Karpas-422 (cell line): ENCODE results near the gene TFRC. TPM values are rescaled to one million over a fixed set of nuclear protein-coding genes. Genes with fewer than 3 reads are reported as not detected.
"Not testable (repeated sequence)": the region's sequence is repeated elsewhere in the genome, so short reads cannot be mapped to it uniquely, and the experiment has no call there.

Experiments
- DNase-seq: peaks from one replicate; pipeline ENCODE4 v3.0.0-alpha.2; 2015
- H2AFZ ChIP-seq: fragments of 200-600 bp; sonication (generic); 2 replicates; pipeline ENCODE4 v1.6.1; 2014; ENCODE audit warnings: antibody characterized with exemption, low read length, mixed read lengths
- H3K27ac ChIP-seq: fragments of 200-600 bp; sonication (generic); 2 replicates; pipeline ENCODE4 v1.5.1; 2014; ENCODE audit warnings: mild to moderate bottlenecking, low read length, moderate library complexity
- H3K27me3 ChIP-seq: fragments of 200-600 bp; sonication (generic); 2 replicates; pipeline ENCODE4 v1.6.1; 2014; ENCODE audit warnings: low read length, mixed read lengths
- H3K36me3 ChIP-seq: fragments of 200-600 bp; sonication (generic); 2 replicates; pipeline ENCODE4 v1.6.1; 2014; ENCODE audit warnings: low read length, mixed read lengths; ENCODE audit not compliant: insufficient read depth
- H3K4me1 ChIP-seq: fragments of 200-600 bp; sonication (generic); 2 replicates; pipeline ENCODE4 v1.6.1; 2014; ENCODE audit warnings: mild to moderate bottlenecking, low read length, mixed read lengths
- H3K4me2 ChIP-seq: fragments of 200-600 bp; sonication (generic); 2 replicates; pipeline ENCODE4 v1.6.1; 2014; ENCODE audit warnings: low read length, low read depth, mild to moderate bottlenecking; ENCODE audit not compliant: poor library complexity, severe bottlenecking
- H3K4me3 ChIP-seq: fragments of 200-600 bp; sonication (generic); 2 replicates; pipeline ENCODE4 v1.5.1; 2014; ENCODE audit warnings: mild to moderate bottlenecking, antibody characterized with exemption, low read length, mixed read lengths
- H3K79me2 ChIP-seq: fragments of 200-600 bp; sonication (generic); 2 replicates; pipeline ENCODE4 v1.6.1; 2014; ENCODE audit warnings: mild to moderate bottlenecking, low read length, mixed read lengths
- H3K9ac ChIP-seq: fragments of 200-600 bp; sonication (generic); 2 replicates; pipeline ENCODE4 v1.6.0; 2014; ENCODE audit warnings: low read length
- H3K9me2 ChIP-seq: fragments of 200-600 bp; sonication (generic), shearing (Covaris generic); replicated peaks from 2 replicates; pipeline ENCODE4 v1.6.0; 2014; ENCODE audit warnings: mild to moderate bottlenecking, low read length, moderate library complexity; ENCODE audit not compliant: insufficient read depth
- H3K9me3 ChIP-seq: fragments of 300-700, 200-600 bp; sonication (generic); 2 replicates; pipeline ENCODE4 v1.6.1; 2014; ENCODE audit warnings: low read length, mixed read lengths
- H4K20me1 ChIP-seq: fragments of 200-600 bp; sonication (generic); 2 replicates; pipeline ENCODE4 v1.6.1; 2014; ENCODE audit warnings: mild to moderate bottlenecking, antibody characterized with exemption, low read length, low read depth; ENCODE audit not compliant: insufficient read depth
- total RNA-seq: library from RNA; depleted of rRNA; stranded (reverse); fragments of >200 nt; shearing (Covaris generic); gene quantifications from 2 replicates; pipeline ENCODE4 v1.2.3, GENCODE V29; 2014; ENCODE audit warnings: low replicate concordance

Gene TFRC
- total RNA-seq, 1 experiment from 2014 or later = 105 TPM

DNA sequence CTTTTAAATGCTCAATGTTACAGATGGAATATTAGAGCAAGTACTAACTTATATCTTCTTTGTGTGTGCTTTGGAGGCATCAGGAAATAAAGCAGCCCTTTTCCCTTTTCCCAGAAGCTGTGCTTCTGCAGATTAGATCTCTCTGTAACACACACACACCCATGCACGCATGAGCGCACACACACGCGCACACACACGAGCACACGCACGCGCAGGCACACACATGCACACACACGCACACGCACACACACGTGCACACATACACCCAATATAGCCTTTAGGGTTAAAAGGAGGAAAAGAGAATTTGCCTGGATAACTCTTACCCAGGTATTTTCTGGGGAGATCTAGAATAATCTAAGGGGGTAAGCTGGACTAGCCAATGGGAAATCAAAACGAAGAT, 56.9 kb downstream of the TFRC start:
- H3K9me2 ChIP-seq = no peaks in the 10 kb centered on the region
- H4K20me1 ChIP-seq = no peaks in the 10 kb centered on the region
- no peak overlapping the region for H3K27ac ChIP-seq
- H3K9ac ChIP-seq = no peak overlapping the region
- DNase-seq = no peak
- H3K79me2 ChIP-seq = no peaks in the 10 kb centered on the region
- no peak overlapping the region for H2AFZ ChIP-seq
- no peaks in the 10 kb centered on the region for H3K9me3 ChIP-seq
- no peaks in the 10 kb centered on the region for H3K4me1 ChIP-seq
- no peak overlapping the region for H3K4me2 ChIP-seq
- H3K27me3 ChIP-seq = no peaks in the 10 kb centered on the region
- H3K4me3 ChIP-seq = no peak overlapping the region
- H3K36me3 ChIP-seq = no peaks in the 10 kb centered on the region

DNA sequence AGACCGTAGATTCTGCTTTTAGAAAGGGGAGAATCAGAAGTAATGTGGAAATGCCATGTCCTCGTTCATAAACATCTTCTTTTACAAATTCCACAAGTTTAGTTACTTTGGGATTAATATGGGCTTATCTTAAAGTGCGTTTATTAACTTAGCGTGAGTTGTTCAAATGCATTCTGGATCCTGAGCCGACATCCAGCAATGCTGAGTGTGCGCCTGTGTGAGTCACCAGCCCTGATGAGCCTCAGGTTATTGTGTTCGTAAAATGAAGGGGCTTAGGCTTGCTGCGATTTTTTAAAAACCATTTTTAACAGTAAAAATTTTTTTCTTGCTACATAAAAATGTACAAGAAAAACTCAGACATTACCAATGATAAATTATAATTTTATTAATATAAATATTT, 57.9 kb downstream of the TFRC start:
- Histone ChIP-seq H3K9me2 (no peaks in the 10 kb centered on the region), H4K20me1 (no peaks in the 10 kb centered on the region), H3K36me3 (no peaks in the 10 kb centered on the region), H3K9ac (no peak overlapping the region), H3K27ac (no peak overlapping the region), H3K4me2 (no peak overlapping the region), H3K27me3 (no peaks in the 10 kb centered on the region), H3K79me2 (no peaks in the 10 kb centered on the region), H3K9me3 (no peaks in the 10 kb centered on the region), H2AFZ (no peak overlapping the region), H3K4me1 (no peaks in the 10 kb centered on the region), H3K4me3 (no peak overlapping the region)
- DNase-seq = no peak

DNA sequence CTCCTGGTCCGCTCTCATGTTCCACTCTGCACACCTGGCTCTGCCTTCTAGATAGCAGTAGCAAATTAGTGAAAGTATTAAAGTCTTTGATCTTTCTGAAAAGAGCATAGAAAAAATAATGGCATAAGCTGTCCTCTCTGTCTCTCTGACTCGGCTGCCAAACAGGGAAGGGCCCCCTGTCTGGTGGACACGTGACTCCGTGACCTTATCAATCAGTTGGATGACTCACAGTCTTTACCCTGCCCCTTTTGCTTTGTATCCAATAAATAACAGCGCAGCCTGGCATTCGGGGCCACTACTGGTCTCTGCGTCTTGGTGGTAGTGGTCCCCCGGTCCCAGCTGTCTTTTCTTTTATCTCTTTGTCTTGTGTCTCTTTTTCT, 59.4 kb downstream of the TFRC start:
- not testable (repeated sequence) for H3K79me2 ChIP-seq, H3K9me3 ChIP-seq, H3K9ac ChIP-seq, H3K27me3 ChIP-seq, H4K20me1 ChIP-seq, H3K36me3 ChIP-seq, H3K4me3 ChIP-seq, H3K9me2 ChIP-seq, H3K27ac ChIP-seq, H2AFZ ChIP-seq, H3K4me1 ChIP-seq, H3K4me2 ChIP-seq, DNase-seq

DNA sequence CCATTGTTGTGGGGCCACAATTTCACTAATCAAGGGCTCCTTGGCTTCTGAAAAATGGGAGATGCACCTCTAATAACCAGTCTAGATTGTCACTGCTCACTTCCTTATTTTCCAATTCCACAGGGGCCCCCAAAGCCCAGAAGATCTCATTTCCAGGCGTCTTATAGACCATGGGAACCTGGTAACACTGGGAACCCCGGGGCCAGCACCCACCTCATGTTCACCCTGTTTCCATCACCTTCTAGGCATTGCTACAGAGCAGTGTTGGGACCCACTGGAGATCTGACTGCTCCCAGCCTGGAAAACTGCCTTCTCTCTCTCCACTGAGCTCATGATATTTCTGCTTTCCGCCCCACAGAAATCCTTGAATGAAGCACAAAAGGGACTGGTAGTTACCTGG, 61.5 kb downstream of the TFRC start:
- Histone ChIP-seq H3K4me1 (no peaks in the 10 kb centered on the region), H3K27me3 (no peaks in the 10 kb centered on the region), H3K27ac (no peak overlapping the region)

DNA sequence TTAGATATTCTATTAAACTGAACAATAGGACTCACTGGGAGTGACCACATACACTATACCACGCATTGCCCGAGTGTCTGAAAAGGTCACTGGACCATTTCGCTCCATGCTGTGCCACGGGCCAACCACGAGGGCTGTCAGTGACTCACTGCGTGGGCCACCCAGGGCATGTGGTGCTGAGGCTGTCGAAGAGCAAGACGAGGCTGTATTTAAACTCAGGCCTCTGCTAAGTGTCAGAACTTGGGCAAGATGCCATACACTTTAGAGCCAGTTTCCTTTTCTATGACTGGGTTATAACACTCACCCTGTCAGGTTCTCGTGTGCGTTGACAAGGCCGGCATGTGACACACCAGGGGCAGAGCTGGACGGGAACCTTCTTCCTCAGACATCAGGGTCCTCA, 62.3 kb downstream of the TFRC start:
- not testable (repeated sequence) for H3K27me3 ChIP-seq, H3K4me2 ChIP-seq, H4K20me1 ChIP-seq, H3K9ac ChIP-seq, H3K27ac ChIP-seq, H3K9me2 ChIP-seq, H3K36me3 ChIP-seq, DNase-seq, H3K4me1 ChIP-seq, H3K4me3 ChIP-seq, H3K79me2 ChIP-seq, H3K9me3 ChIP-seq, H2AFZ ChIP-seq

More for the DNA sequence above, 61.5 kb downstream of the TFRC start:
- Histone ChIP-seq H3K79me2 (no peaks in the 10 kb centered on the region), H3K9ac (no peak overlapping the region), H2AFZ (no peak overlapping the region), H4K20me1 (no peaks in the 10 kb centered on the region), H3K9me2 (no peaks in the 10 kb centered on the region), H3K9me3 (no peaks in the 10 kb centered on the region), H3K36me3 (no peaks in the 10 kb centered on the region), H3K4me3 (no peak overlapping the region), H3K4me2 (no peak overlapping the region)
- DNase-seq = no peak

DNA sequence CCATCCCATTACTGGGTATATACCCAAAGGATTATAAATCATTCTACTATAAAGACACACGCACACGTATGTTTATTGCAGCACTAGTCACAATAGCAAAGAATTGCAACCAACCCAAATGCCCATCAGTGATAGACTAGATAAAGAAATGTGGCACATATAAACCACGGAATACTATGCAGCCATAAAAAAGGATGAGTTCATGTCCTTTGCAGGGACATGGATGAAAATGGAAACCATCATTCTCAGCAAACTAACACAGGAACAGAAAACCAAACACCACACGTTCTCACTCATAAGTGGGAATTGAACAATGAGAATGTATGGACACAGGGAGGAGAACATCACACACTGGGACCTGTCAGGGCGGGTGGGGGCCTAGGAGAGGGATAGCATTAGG, 63.7 kb downstream of the TFRC start:
- not testable (repeated sequence) for DNase-seq, H4K20me1 ChIP-seq, H3K27ac ChIP-seq, H3K4me1 ChIP-seq, H3K36me3 ChIP-seq, H3K4me2 ChIP-seq, H2AFZ ChIP-seq, H3K9me3 ChIP-seq, H3K27me3 ChIP-seq, H3K9me2 ChIP-seq, H3K79me2 ChIP-seq, H3K4me3 ChIP-seq, H3K9ac ChIP-seq

DNA sequence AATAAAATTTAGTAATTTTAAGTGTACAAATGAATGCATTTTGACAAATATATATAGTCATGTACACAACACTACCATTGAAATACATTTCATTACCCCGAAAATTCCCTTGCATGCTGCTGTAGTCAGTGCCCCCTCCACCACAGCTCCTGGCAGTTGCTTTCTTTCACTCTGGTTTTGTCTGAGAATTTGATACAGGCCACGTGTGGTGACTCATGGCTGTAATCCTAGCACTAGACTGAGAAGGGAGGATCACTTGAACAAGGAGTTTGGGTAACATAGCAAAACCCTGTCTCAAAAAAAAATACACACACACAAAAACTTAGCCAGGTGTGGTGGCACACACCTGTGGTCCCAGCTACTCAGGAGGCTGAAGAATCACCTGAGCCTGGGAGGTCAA, 65.4 kb downstream of the TFRC start:
- Histone ChIP-seq H3K27me3 (0 out of 2 replicates have a peak, but pooled peaks cover 2% of the 10 kb centered on the region), H3K4me1 (no peaks in the 10 kb centered on the region), H3K36me3 (no peaks in the 10 kb centered on the region), H3K79me2 (no peaks in the 10 kb centered on the region), H3K4me2 (no peak overlapping the region), H4K20me1 (no peaks in the 10 kb centered on the region), H3K27ac (no peak overlapping the region), H2AFZ (no peak overlapping the region), H3K9me2 (no peaks in the 10 kb centered on the region), H3K4me3 (no peak overlapping the region), H3K9me3 (no peaks in the 10 kb centered on the region), H3K9ac (no peak overlapping the region)
- no peak for DNase-seq

DNA sequence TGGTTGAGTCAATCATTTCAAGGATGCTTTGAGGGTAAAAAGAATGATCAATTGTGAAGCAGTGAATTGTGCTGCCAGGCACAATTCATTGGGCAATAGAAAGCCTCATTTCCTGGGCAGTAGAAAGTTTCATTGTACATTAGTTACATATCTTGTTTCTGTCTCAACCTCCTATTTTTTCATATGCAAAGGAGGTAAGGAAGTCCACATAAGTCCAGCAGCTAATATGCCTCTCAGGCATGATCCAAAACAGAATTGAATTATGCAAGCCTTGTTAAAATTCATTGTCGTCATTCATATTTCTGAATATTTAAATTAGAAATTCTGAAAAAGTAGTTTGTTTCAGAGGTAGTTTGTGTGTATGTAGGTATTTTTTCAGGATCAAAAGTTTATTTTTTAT, 65.8 kb downstream of the TFRC start:
- H3K27me3 ChIP-seq = 0 out of 2 replicates have a peak, but pooled peaks cover 3% of the 10 kb centered on the region
- no peaks in the 10 kb centered on the region for H4K20me1 ChIP-seq
- no peaks in the 10 kb centered on the region for H3K79me2 ChIP-seq
- no peaks in the 10 kb centered on the region for H3K9me2 ChIP-seq
- no peak overlapping the region for H3K4me2 ChIP-seq
- H3K36me3 ChIP-seq = no peaks in the 10 kb centered on the region
- no peak for DNase-seq
- no peak overlapping the region for H3K9ac ChIP-seq
- no peak overlapping the region for H3K4me3 ChIP-seq
- no peaks in the 10 kb centered on the region for H3K4me1 ChIP-seq
- H2AFZ ChIP-seq = no peak overlapping the region
- no peaks in the 10 kb centered on the region for H3K9me3 ChIP-seq
- no peak overlapping the region for H3K27ac ChIP-seq
